ENCODE results near the gene TMEM39B. TPM values are rescaled to one million over a fixed set of nuclear protein-coding genes. Genes with fewer than 3 reads are reported as not detected.
A peak's percentile ranks its signal among the peaks of the same experiment; 100 is the strongest.

TMEM39B gene
- total RNA-seq, 1 donor from 2014 or later: 23.1 TPM

GRCh38 chr1:32105338-32105737, 32.6 kb downstream of the TMEM39B start:
- no peak overlapping the region for H3K4me3 Mint-ChIP-seq
- ChIA-PET CTCF (no interaction called here), POLR2A (no interaction called here)
- H3K9me3 Mint-ChIP-seq: no peaks in the 10 kb centered on the region
- TF ChIP-seq, protein P1, sequence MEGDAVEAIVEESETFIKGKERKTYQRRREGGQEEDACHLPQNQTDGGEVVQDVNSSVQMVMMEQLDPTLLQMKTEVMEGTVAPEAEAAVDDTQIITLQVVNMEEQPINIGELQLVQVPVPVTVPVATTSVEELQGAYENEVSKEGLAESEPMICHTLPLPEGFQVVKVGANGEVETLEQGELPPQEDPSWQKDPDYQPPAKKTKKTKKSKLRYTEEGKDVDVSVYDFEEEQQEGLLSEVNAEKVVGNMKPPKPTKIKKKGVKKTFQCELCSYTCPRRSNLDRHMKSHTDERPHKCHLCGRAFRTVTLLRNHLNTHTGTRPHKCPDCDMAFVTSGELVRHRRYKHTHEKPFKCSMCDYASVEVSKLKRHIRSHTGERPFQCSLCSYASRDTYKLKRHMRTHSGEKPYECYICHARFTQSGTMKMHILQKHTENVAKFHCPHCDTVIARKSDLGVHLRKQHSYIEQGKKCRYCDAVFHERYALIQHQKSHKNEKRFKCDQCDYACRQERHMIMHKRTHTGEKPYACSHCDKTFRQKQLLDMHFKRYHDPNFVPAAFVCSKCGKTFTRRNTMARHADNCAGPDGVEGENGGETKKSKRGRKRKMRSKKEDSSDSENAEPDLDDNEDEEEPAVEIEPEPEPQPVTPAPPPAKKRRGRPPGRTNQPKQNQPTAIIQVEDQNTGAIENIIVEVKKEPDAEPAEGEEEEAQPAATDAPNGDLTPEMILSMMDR (IDR thresholded peaks at IDR 0.05): no peak
- ATAC-seq (ENCODE audit: low read depth) (no peak), DNase-seq (no peak)
- intact Hi-C loops (cut with micrococcal nuclease): loop anchor here (5.0 kb wide), 4 partner anchors 42 to 187 kb away; partner anchors contain the start of genes HDAC1, KHDRBS1 and LCK
- H3K27me3 Mint-ChIP-seq: no peaks in the 10 kb centered on the region
- no peak overlapping the region for H3K27ac Mint-ChIP-seq
- H3K36me3 Mint-ChIP-seq (ENCODE audit: low read depth): peaks cover 39% of the 10 kb centered on the region
- peaks cover 26% of the 10 kb centered on the region for H3K4me1 Mint-ChIP-seq

DNA sequence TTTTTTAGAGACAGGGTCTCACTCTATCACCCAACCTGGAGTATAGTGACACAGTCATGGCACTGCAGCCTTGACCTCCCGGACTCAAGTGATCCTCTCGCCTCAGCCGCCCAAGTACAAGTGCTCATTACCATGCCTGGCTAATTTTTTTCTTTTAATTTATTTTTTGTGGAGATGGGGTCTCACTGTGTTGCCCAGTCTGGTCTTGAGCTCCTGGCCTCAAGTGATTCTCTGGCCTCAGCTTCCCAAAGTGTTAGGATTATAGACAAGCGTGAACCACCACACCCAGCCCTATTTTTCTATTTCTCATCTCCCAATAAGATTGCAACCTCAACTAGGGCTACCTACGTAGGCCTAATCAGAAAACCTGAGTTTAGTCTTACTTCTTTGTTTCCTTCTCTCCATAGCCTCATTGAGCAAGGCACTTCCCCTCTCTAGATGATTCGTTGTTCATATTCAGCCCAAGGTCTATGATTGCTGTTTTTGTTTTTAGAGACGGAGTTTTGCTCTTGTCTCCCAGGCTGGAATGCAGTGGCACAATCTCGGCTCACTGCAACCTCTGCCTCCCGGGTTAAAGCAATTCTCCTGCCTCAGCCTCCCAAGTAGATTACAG, 34.0 kb downstream of the TMEM39B start:
- intact Hi-C loops (cut with micrococcal nuclease): loop anchor here (1.0 to 5.0 kb wide), 5 partner anchors 33 to 186 kb away; partner anchors contain the start of genes HDAC1, KHDRBS1 and LCK
- ATAC-seq (ENCODE audit: low read depth): no peak
- no peaks in the 10 kb centered on the region for H3K9me3 Mint-ChIP-seq
- peak overlapping the region; percentile 9 for H3K27ac Mint-ChIP-seq
- peak overlapping the region; percentile 51 for H3K4me3 Mint-ChIP-seq
- no peaks in the 10 kb centered on the region for H3K27me3 Mint-ChIP-seq
- H3K4me1 Mint-ChIP-seq: peaks cover 41% of the 10 kb centered on the region
- ChIA-PET POLR2A (interaction anchor here (0.7 to 3.6 kb wide), 10 partner anchors 11 to 544 kb away, joined by 3 to 72 read pairs (median 6); partner anchors contain the start of genes CCDC28B, MARCKSL1, RBBP4 and TMEM39B), CTCF (no interaction called here)
- peaks cover 28% of the 10 kb centered on the region for H3K36me3 Mint-ChIP-seq (ENCODE audit: low read depth)
- DNase-seq: no peak
- TF ChIP-seq, protein P1 (IDR thresholded peaks at IDR 0.05): no peak

DNA sequence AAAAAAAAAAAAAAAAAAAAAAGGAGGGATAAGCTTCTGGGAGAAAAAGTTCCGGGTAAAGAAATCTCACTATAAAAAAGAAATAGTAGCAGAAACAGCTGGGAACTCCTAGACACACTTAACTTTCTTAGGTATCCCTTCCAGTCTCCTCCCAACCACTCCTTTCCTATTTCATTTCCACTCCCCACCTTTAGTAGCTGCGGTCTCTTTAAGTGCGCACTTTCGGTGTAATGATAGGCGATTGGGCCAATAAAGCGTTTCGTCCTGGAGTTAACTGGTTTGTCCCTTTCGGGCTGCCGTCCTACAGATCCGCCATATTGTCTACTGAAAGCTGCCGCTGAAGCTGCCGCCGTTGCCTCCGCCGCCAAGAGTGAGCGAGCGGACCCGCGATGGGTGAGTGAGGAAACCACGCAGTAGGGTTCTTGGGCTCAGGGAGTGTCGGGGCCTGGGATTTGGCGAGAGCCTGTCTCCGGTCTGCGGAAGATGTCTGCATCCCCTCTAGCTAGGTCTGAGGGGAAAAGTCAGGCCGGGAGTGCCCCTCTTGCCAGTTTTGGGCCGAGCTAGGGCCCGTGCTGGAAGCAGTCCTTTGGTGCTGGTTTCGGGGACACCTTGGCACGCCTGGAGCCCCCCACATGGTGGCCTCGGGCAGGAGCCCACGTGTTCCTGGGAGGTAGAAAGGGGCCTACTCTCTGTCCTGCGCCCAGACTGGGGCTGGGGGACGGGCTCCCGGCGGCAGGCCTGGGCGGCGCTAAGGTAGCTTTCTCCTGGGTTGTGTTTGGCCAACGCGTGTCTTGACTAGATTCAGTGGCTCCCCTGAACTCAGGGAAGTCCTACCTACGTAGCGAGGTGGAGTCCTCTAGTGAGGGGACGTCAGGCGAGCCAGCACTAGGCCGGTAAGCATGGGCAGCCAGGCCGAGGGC, 35.3 kb downstream of the TMEM39B start, which contains the start of gene KPNA6:
Gene KPNA6, plus strand, starts transcription at position 315 of the 920 bp plus-strand sequence. Its CDS starts 75 bp downstream, at position 390.
- Mint-ChIP-seq H3K27ac (peak within 1 kb of the TSS; percentile 98), H3K4me1 (peaks cover 48% of the 10 kb centered on the region), H3K9me3 (no peaks in the 10 kb centered on the region), H3K27me3 (no peaks in the 10 kb centered on the region), H3K36me3 (ENCODE audit: low read depth) (peaks cover 24% of the 10 kb centered on the region), H3K4me3 (peak within 1 kb of the TSS; percentile 99)
- ChIA-PET POLR2A (interaction anchor here (0.6 to 3.6 kb wide), 28 partner anchors 9 to 857 kb away, joined by 3 to 72 read pairs (median 5); partner anchors contain the start of genes BSDC1, CCDC28B, HDAC1 and KHDRBS1), CTCF (interaction anchor here (0.6 to 2.7 kb wide), 9 partner anchors 11 to 323 kb away, joined by 3 to 18 read pairs (median 4); partner anchors contain the start of genes TMEM39B and TXLNA)
- TF ChIP-seq, protein P1 (IDR thresholded peaks at IDR 0.05): no peak
- intact Hi-C loops (cut with micrococcal nuclease): loop anchor here (1.0 to 5.0 kb wide), 8 partner anchors 35 to 286 kb away; partner anchors contain the start of genes BSDC1, CCDC28B, HDAC1 and KHDRBS1
- DNase-seq (peak; percentile 78), ATAC-seq (ENCODE audit: low read depth) (peak; percentile 83)

DNA sequence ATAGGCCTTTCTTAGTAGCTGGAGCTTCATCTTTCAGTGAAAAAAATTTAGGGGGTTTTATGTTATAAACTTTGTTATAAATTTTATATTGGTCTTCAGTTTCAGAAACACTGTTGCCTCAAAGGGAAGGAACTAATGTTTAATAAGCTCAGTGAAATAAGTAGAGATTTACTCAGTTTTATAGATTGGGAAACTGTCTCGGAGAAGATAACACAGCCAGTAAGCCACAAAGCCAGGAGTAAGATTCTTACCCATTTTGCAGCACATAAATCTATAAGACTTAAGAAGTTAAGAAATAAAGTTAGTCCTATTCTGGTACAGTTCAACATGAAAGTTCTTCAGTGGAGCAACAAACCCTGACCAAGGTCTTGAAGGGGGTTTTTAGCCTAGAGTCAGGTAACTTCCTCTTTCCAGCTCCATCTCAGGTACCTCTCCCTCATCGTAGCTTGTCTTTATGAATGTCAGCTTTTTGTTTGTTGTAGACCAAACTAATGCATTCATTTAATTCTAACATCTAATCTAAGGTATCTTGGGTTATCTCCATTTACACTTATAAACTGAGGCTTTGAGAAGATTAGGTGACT, 38.4 kb downstream of the TMEM39B start:
- Mint-ChIP-seq H3K4me1 (peaks cover 56% of the 10 kb centered on the region), H3K36me3 (ENCODE audit: low read depth) (peaks cover 29% of the 10 kb centered on the region), H3K9me3 (no peaks in the 10 kb centered on the region), H3K4me3 (peak overlapping the region; percentile 70), H3K27ac (peak overlapping the region; percentile 73), H3K27me3 (no peaks in the 10 kb centered on the region)
- TF ChIP-seq, protein P1 (IDR thresholded peaks at IDR 0.05): no peak
- ChIA-PET POLR2A (interaction anchor here (1.4 to 3.0 kb wide), 6 partner anchors 9 to 225 kb away, joined by 7 to 14 read pairs (median 8); partner anchors contain the start of genes CCDC28B, MARCKSL1, TMEM39B and TXLNA), CTCF (interaction anchor here (0.6 to 1.5 kb wide), 7 partner anchors 11 to 322 kb away, joined by 3 to 7 read pairs (median 4); partner anchors contain the start of genes BSDC1, TMEM39B and TXLNA)
- DNase-seq (no peak), ATAC-seq (ENCODE audit: low read depth) (peak; percentile 41)
- intact Hi-C loops (cut with micrococcal nuclease): loop anchor here (1.0 kb wide), 1 partner anchor 11 kb away; no protein-coding TSS in a partner anchor
